Lung (tissue), 12 donors: ENCODE data around the gene LRRC37A3. TPM values are rescaled to one million over a fixed set of nuclear protein-coding genes. Genes with fewer than 3 reads are reported as not detected.

Experiments
- ATAC-seq: fragments of 200-7000 bp; cut with Tn5 transposase; one replicate; pipeline ENCODE4 v1.9.1; 2020; ENCODE audit warnings: moderate number of reproducible peaks; ENCODE audit not compliant: insufficient read depth, low FRiP score
- DNase-seq, 3 donors: peaks; one replicate each; pipeline ENCODE4 v3.0.0-alpha.2; 2013 to 2017
- H3K27ac ChIP-seq, 2 donors: one replicate each; pipeline ENCODE4 v1.5.1; 2013; ENCODE audit warnings: mild to moderate bottlenecking in 2 of 2, moderate library complexity in 2 of 2, control low read depth in 1 of 2, inconsistent platforms in 1 of 2, low read depth in 1 of 2, low read length in 1 of 2
- H3K27me3 ChIP-seq, 3 donors: one replicate each; pipeline ENCODE4 v1.5.1; 2013; ENCODE audit warnings: low read length in 2 of 3; ENCODE audit not compliant: control insufficient read depth in 3 of 3, insufficient read depth in 3 of 3
- H3K36me3 ChIP-seq, 4 donors: one replicate each; pipeline ENCODE4 v1.5.1; 2013; ENCODE audit warnings: low read length in 4 of 4, mild to moderate bottlenecking in 1 of 4, moderate library complexity in 1 of 4; ENCODE audit not compliant: control insufficient read depth in 4 of 4, insufficient read depth in 4 of 4
- H3K4me1 ChIP-seq, 5 donors: one replicate each; pipeline ENCODE4 v1.5.1; 2013; ENCODE audit warnings: low read length in 5 of 5, mild to moderate bottlenecking in 2 of 5, moderate library complexity in 1 of 5; ENCODE audit not compliant: control insufficient read depth in 5 of 5, insufficient read depth in 5 of 5
- H3K4me3 ChIP-seq: one replicate; pipeline ENCODE4 v1.5.1; 2013; ENCODE audit warnings: mild to moderate bottlenecking, control low read depth, moderate library complexity
- H3K9ac ChIP-seq, 2 donors: one replicate each; pipeline ENCODE4 v1.5.1; 2013; ENCODE audit warnings: low read length in 2 of 2, control low read depth in 1 of 2; ENCODE audit not compliant: insufficient read depth in 1 of 2
- H3K9me3 ChIP-seq, 4 donors: one replicate each; pipeline ENCODE4 v1.5.1; 2013; ENCODE audit warnings: low read length in 3 of 4, mild to moderate bottlenecking in 1 of 4, moderate library complexity in 1 of 4; ENCODE audit not compliant: control insufficient read depth in 4 of 4, insufficient read depth in 3 of 4
- WGBS, 2 donors: extraction: QIAGEN DNeasy Blood & Tissue Kit; methylation state at CpG; one replicate each; pipeline ENCODE4 v1.1.7; 2013; 5-methylcytosine and 5-hydroxymethylcytosine counted together
- polyA plus RNA-seq, 2 donors: library from polyadenylated mRNA; stranded (reverse); fragments of 200-250 nt; gene quantifications; one replicate each; pipeline ENCODE4 v1.2.1, GENCODE V29; 2013
- total RNA-seq, 2 donors: library from RNA; depleted of rRNA in 1 of 2; stranded (reverse); fragments of >200 nt in 1 of 2; gene quantifications; one replicate each; pipeline ENCODE4 v1.2.1, GENCODE V29; 2014 to 2021
- TF ChIP-seq, protein P1 (sequence below): IDR thresholded peaks from 2 replicates; pipeline ENCODE4 v1.5.1; 2012; ENCODE audit warnings: mild to moderate bottlenecking; ENCODE audit errors: control extremely low read depth, extremely low read depth
- donor health status: control.
- donor health status: control.
- donor health status: Bipolar disorder and iron deficiency.
- donor health status: healthy.
- donor health status: DM: yes; HTN: yes; CAD: no.

The LRRC37A3 gene
- total and polyA plus RNA-seq, 4 donors, result 1.1 to 19.7 (median 7.7) TPM

DNA sequence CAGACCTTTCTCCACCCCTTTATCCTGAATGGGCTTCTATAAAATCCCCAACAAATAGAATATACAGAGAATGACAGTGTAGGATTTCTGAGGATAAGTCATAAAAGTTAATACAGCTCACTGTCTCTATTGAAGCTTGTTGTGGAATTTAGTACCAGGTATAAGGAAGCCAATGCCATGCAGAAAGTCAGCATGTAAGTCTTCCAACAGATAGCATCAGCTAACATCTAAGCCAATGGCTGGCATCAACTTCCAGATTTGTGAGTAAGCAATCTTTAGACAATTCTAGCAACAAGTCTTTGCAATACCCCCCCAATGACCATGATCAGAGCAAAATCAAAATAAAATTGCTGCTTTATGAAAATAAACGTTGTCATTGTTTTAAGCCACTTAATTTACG lies 22.5 kb upstream of the LRRC37A3 start:
- no peaks in the 10 kb centered on the region for H3K9me3 ChIP-seq
- peaks cover 0 to 4% (median 0%) of the 10 kb centered on the region in 5 donors for H3K4me1 ChIP-seq
- 90% methylated on average over 2 of the region's 2 CpGs for WGBS, 2 donors
- H3K27me3 ChIP-seq, result no peaks in the 10 kb centered on the region
- no peak overlapping the region for H3K4me3 ChIP-seq
- TF ChIP-seq, protein P1, sequence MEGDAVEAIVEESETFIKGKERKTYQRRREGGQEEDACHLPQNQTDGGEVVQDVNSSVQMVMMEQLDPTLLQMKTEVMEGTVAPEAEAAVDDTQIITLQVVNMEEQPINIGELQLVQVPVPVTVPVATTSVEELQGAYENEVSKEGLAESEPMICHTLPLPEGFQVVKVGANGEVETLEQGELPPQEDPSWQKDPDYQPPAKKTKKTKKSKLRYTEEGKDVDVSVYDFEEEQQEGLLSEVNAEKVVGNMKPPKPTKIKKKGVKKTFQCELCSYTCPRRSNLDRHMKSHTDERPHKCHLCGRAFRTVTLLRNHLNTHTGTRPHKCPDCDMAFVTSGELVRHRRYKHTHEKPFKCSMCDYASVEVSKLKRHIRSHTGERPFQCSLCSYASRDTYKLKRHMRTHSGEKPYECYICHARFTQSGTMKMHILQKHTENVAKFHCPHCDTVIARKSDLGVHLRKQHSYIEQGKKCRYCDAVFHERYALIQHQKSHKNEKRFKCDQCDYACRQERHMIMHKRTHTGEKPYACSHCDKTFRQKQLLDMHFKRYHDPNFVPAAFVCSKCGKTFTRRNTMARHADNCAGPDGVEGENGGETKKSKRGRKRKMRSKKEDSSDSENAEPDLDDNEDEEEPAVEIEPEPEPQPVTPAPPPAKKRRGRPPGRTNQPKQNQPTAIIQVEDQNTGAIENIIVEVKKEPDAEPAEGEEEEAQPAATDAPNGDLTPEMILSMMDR, result no peak
- ATAC-seq (no peak), DNase-seq (no peak)
- H3K27ac ChIP-seq, result no peak overlapping the region
- H3K9ac ChIP-seq, result no peak overlapping the region
- no peaks in the 10 kb centered on the region for H3K36me3 ChIP-seq

DNA sequence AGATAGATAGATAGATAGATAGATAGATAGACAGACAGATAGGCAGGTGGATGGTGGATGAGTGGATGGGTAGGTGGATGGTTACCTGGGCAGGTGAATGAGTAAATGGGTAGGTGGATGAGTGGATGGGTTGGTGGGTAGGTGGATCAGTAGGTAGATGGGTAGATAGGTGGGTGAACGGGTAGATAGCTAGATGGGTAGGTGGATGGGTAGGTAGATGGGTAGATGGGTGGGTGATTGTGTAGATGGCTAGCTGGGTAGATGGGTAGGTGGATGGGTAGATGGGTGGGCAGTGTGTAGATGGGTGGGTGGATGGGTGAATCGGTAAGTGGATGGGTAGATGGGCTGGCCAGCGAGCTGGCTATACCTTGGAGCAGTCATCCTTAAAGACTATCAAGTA lies 21.8 kb upstream of the LRRC37A3 start:
- no peaks in the 10 kb centered on the region for H3K27me3 ChIP-seq
- H3K4me3 ChIP-seq, result no peak overlapping the region
- DNase-seq (no peak), ATAC-seq (no peak)
- H3K27ac ChIP-seq, result no peak overlapping the region
- H3K9me3 ChIP-seq, result no peaks in the 10 kb centered on the region
- H3K36me3 ChIP-seq, result no peaks in the 10 kb centered on the region
- WGBS, 2 donors, result 91 to 96% methylated on average over 3 of the region's 3 CpGs
- H3K4me1 ChIP-seq, result peaks cover 0 to 4% (median 0%) of the 10 kb centered on the region in 5 donors
- no peak overlapping the region for H3K9ac ChIP-seq
- TF ChIP-seq, protein P1, result no peak

DNA sequence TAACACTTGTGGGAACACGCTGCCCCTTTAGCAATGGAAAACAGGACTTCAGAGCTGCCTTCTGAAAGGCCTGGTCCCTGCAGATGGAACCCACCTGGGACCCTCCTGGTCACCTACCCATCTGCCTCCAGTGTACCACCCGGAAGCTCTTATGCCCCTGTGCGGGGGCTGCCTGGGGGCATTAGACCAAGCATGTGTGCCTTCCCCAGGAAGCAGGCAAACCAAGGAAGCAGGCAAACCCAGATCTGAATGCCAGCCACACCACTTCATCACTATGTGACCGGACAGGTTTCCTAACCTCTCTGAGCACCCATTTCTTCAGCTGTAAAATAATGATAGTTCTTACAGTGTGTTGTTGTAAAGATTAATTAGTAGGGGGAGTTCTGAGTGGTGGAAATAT lies 20.8 kb upstream of the LRRC37A3 start:
- DNase-seq (no peak), ATAC-seq (no peak)
- H3K4me3 ChIP-seq, result no peak overlapping the region
- H3K36me3 ChIP-seq, result no peaks in the 10 kb centered on the region
- H3K27me3 ChIP-seq, result no peaks in the 10 kb centered on the region
- no peak overlapping the region for H3K27ac ChIP-seq
- 95 to 96% methylated on average over 4 of the region's 4 CpGs for WGBS, 2 donors
- peaks cover 0 to 4% (median 0%) of the 10 kb centered on the region in 5 donors for H3K4me1 ChIP-seq
- H3K9ac ChIP-seq, result no peak overlapping the region
- TF ChIP-seq, protein P1, result no peak
- no peaks in the 10 kb centered on the region for H3K9me3 ChIP-seq

DNA sequence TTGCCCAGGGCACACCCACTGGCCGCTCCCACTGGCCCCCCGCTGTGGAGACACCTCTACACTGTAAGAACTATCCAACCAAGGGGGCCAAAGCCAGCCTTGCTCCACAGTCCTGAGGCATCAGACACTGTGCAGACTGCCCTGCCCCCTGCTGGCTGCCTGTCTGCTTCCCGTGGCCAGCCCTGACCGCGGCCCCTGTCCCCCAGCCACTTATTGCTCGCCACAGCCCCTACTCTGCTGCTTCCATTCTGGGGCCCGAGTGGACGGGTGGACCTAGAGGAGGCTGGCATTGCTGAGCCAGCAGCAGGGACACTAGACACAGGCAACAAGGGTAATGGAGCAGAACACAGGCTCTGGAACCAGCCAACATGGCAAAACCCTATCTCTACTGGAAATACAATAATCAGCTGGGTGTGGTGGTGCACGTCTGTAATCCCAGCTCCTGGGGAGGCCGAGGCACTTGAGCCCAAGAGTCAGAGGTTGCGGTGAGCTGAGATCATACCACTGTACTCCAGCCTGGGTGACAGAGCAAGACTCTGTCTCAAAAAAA lies 19.7 kb upstream of the LRRC37A3 start:
- Histone ChIP-seq H3K9ac (no peak overlapping the region), H3K27ac (no peak overlapping the region), H3K27me3 (no peaks in the 10 kb centered on the region), H3K36me3 (no peaks in the 10 kb centered on the region), H3K9me3 (no peaks in the 10 kb centered on the region), H3K4me1 (peaks cover 0 to 4% (median 0%) of the 10 kb centered on the region in 5 donors), H3K4me3 (no peak overlapping the region)
- 35 to 38% methylated on average over 11 of the region's 11 CpGs for WGBS, 2 donors
- peak; percentile 74 for ATAC-seq
- peak in 2 of 3 donors; percentile 11 to 31 for DNase-seq
- TF ChIP-seq, protein P1, result peak; percentile 19
